HL-60 (cell line): ENCODE data around the gene SORCS2.

Source experiments
- GABPA ChIP-seq: IDR thresholded peaks from 2 replicates; pipeline ENCODE4 v1.6.1; 2012; ENCODE audit warnings: low read depth
- POLR2AphosphoS5 ChIP-seq: IDR thresholded peaks from 2 replicates; pipeline ENCODE4 v1.6.1; 2012; ENCODE audit warnings: low read depth
- TF ChIP-seq, protein P1 (sequence below): IDR thresholded peaks from one replicate; pipeline ENCODE4 v1.5.1; 2011; ENCODE audit warnings: low read length, control low read depth, inconsistent platforms; ENCODE audit not compliant: insufficient read depth

DNA sequence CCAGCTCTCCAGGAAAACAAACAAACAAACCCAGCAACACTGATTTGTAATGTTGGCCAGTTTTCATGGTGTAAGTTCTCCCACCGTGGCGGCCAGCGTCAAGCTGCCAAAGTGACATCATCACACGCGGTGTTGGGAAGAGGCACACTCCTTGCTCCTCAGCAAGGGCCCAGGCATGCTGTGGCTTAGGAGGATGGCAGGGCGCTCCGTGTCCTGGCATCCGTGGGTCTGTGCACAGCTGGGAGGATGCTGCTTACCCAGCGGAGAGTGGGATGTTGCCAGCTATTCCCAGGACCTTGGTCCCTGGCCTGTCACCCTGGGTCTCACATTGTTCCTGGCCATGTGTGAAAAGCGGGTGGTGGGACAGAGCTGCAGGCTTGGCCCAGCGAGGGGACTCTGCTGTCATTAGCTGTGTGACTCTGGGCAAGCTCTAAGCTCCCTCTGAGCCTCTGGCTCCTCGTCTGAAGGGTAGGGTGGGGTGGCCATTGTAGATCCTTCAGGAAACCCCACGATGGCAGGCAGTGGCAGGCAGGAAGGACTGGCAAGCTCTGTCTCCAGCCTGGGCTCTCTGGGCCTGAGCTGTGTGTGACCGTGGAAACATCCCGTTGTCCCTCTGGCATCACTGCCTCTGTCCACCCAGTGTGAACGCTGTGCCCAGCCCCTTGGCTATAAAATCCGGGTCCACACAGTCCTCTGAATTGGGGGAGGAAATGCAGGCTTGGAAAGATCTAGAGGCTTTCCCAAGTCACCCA lies 231.6 kb downstream of the SORCS2 start:
- TF ChIP-seq, protein P1, sequence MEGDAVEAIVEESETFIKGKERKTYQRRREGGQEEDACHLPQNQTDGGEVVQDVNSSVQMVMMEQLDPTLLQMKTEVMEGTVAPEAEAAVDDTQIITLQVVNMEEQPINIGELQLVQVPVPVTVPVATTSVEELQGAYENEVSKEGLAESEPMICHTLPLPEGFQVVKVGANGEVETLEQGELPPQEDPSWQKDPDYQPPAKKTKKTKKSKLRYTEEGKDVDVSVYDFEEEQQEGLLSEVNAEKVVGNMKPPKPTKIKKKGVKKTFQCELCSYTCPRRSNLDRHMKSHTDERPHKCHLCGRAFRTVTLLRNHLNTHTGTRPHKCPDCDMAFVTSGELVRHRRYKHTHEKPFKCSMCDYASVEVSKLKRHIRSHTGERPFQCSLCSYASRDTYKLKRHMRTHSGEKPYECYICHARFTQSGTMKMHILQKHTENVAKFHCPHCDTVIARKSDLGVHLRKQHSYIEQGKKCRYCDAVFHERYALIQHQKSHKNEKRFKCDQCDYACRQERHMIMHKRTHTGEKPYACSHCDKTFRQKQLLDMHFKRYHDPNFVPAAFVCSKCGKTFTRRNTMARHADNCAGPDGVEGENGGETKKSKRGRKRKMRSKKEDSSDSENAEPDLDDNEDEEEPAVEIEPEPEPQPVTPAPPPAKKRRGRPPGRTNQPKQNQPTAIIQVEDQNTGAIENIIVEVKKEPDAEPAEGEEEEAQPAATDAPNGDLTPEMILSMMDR = no peak
- TF ChIP-seq POLR2AphosphoS5 = no peak
- TF ChIP-seq GABPA = no peak
